CD4-positive, alpha-beta T cell treated with Interleukin-2 at 100 ng/mL for 4 hours (primary cell): ENCODE data around the gene PLBD2.

ENCODE experiments used
- DNase-seq: peaks from one replicate; pipeline ENCODE4 v3.0.0-alpha.2; 2020; ENCODE audit warnings: low spot score

Gene PLBD2

DNA sequence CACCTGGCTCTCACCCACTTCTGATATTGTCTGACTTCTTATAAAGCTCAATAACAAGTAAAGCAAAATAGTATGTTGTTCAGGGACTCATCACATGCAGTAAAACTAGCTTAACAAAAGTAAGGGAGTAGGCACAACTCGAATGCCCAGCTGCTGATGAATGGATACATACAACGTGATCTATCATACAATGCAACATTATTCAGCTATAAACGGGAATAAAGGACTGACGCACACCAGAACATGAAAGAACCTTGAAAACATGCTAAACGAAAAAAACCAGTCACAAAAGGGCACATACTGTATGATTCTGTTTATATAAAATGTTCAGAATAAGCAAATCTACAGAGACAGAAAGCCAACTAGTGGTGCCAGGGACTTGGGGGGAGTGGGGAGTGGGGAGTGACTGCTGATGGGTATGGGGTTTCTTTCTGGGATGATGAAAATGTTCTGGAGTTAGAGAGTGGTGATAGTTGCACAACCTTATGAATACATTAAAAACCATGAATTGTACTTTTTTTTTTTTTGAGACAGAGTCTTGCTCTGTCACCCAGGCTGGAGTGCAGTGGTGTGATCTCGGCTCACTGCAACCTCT is 11.1 kb downstream of the PLBD2 start:
- no peak for DNase-seq

- no peak for DNase-seq
These were observed 12.7 kb downstream of the PLBD2 start for GRCh38 chr12:113370923-113371682.

DNA sequence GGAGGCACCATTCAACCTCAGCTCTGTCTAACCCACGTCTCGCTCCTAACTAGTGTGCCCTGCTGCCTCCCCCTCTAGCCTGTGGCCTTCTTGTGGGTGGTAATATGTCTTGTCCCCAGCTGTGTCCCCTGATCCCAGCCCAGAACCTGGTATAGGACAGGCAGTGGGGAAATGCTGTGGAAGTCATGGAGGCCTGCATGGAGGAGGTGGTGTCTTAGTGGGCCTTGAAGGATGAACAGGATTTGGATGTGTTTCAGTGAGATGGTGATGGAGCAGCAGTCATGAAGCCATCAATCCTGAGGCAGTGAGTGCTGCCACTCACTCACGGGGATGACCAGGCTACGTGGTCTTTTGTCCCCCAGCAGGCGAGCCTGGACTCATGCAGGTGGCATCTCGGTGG is 13.4 kb downstream of the PLBD2 start:
- DNase-seq = no peak

DNA sequence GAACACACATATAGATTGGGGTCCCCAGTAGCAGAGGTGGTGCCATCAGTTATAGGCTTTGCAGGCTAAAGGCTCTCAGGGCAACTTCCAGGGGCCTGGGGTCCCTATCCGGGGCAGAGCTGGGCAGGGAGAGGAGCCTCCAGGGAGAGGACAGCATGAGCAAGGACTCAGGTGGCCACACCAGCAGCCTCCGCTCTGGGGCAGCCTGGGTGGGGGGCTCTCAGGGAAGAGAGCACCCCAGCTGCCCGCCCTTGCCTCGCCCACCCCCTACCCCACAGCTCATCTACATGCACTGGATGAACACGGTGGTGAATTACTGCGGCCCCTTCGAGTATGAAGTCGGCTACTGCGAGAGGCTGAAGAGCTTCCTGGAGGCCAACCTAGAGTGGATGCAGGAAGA is 14.0 kb downstream of the PLBD2 start:
- DNase-seq = no peak

- DNase-seq = no peak
These were observed 15.1 kb downstream of the PLBD2 start for GRCh38 chr12:113373440-113373839.

DNA sequence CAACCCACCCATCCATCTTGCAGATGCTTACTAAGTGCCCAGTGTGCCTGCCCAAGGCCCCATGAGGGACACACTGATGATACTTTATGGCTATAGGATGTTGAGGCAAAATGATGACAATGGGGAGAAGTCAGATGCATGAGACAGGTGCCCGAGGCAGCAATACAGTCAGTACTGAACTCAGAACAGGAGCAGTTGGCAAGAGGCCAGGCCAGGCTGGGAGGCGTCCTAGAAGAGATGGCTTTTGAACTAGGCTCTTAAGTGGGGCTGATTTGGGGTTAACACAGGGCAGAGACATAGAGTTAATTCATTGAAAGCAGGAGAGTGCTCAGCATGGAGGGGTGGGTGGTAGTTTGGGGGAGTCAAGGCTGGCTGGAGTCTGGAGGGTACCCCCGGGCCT is 15.6 kb downstream of the PLBD2 start:
- no peak for DNase-seq

- no peak for DNase-seq
These were observed 16.5 kb downstream of the PLBD2 start for GRCh38 chr12:113374823-113375428.

GRCh38 chr12:113378291-113378690 is 19.9 kb downstream of the PLBD2 start:
- DNase-seq = no peak

GRCh38 chr12:113381220-113381619 is 22.8 kb downstream of the PLBD2 start:
- DNase-seq = no peak

DNA sequence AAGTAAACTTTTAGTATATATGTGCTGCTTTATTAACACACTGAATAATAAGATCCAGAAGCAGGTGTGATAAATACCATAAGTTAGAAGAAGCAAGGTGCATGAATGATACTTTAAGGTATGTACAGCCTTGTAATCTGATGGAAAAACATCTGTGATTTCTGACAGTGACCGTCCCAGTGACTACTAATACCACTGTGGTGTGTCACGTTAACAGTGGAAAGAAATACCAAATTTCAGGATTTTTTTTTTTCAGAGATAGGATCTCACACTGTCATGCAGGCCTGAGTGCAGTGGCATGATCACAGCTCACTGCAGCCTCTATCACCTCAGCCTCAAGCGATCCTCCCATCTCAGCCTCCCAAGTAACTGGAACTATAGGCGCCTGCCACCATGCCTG is 23.8 kb downstream of the PLBD2 start:
- no peak for DNase-seq

DNA sequence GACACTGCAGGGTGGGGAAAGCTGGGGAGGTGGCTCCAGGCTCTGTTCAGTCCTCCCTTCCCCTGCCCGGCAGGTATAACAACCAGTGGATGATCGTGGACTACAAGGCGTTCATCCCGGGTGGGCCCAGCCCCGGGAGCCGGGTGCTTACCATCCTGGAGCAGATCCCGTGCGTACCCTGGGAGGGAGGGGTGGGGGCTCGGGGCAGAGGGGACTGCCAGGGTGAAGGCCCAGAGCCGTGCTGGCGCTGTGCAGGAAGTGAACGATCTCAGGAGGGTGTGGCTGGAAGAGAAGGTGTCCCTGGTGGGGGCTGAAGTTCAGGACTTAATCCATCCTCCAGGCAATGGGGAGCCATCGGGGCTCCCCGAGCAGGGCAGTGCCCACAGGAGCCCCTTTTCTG is 26.4 kb downstream of the PLBD2 start:
- no peak for DNase-seq

- DNase-seq = no peak
These were observed 27.0 kb downstream of the PLBD2 start for GRCh38 chr12:113385282-113385882.

- no peak for DNase-seq
These were observed 28.6 kb downstream of the PLBD2 start for GRCh38 chr12:113386866-113387566.

- DNase-seq = no peak
These were observed 29.2 kb downstream of the PLBD2 start for GRCh38 chr12:113387631-113388030.

DNA sequence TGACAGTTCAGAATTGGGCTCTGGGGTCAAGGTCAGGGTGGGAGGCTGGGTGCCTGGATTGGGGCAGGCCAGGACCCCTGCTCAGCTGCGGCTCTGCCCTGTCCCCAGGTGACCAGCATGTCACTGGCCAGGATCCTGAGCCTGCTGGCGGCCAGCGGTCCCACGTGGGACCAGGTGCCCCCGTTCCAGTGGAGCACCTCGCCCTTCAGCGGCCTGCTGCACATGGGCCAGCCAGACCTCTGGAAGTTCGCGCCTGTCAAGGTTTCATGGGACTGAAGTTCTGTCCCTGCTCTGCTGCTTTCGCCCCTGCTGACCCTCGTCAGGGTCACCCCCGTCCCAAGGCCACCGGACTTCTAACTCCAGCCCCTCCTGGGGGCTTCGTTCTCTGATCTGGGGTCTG is 30.0 kb downstream of the PLBD2 start:
- no peak for DNase-seq

GRCh38 chr12:113390064-113391043 is 32.0 kb downstream of the PLBD2 start:
- DNase-seq = no peak

GRCh38 chr12:113391145-113391544 is 32.8 kb downstream of the PLBD2 start:
- no peak for DNase-seq

- DNase-seq = no peak
These were observed 33.4 kb downstream of the PLBD2 start for GRCh38 chr12:113391650-113392337.

DNA sequence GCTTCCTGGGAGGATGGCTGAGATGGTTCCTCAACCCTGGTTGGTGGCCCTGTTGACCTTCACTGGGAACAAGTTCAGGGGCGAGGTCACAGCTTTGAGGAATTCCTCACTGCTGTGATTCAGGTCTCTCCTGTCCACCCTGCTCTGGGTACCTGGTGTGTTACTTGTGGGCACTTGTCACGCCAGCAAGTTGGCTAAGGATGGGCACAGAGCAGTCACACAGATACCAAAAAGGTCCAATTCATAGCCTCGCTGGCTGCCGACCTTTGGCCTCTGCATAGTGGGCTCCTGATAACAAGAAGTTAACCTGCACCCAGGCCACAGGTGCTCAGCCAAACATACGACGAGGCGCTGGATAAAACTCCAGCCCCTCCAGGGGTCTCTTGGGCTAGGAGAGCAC is 34.1 kb downstream of the PLBD2 start:
- DNase-seq = no peak

GRCh38 chr12:113392988-113393579 is 34.7 kb downstream of the PLBD2 start:
- DNase-seq = no peak
